ENCODE results near the gene DPYD.

The DPYD gene

DNA sequence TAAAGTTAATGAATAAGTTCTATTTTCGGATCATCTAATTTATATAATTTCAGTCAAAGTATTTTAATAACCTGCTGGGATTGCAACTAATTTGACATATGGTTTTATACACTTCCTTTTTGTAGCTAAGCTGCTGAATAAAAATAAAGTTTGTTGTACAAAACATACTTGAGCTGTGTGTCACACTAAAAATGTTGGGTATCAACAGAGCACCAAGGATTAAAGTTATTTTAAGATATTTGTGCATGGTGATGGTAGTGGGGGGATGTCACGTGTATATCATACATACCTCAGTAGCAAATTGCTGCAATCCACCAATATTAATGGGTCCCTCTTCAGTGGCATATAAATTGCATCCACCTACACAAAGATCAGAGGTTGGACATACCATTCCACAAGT lies 199.6 kb downstream of the DPYD start:
- DNase-seq (ENCODE audit: low read depth in 2 of 2, low spot score in 1 of 2) = no peak

DNA sequence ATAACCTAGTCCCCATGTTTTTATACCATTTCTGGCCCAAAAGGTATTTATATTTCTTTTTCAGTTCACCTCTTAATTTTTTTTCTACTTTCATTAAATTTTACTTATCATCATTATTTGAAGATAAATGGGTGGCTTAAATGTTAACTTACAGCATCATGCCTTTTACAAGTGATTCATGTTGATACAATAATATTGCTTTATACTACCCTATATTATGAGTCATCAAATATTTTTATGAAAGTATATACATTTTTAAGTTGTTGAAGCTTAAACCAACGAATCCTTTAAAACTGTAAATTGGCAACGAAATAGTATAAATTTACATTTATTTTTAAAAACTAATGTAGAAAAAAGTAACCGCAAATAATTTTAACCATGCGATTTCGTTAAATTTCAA lies 207.9 kb downstream of the DPYD start:
- no peak for DNase-seq (ENCODE audit: low read depth in 2 of 2, low spot score in 1 of 2)

GRCh38 chr1:97711858-97712257 lies 209.0 kb downstream of the DPYD start:
- no peak for DNase-seq (ENCODE audit: low read depth in 2 of 2, low spot score in 1 of 2)

DNA sequence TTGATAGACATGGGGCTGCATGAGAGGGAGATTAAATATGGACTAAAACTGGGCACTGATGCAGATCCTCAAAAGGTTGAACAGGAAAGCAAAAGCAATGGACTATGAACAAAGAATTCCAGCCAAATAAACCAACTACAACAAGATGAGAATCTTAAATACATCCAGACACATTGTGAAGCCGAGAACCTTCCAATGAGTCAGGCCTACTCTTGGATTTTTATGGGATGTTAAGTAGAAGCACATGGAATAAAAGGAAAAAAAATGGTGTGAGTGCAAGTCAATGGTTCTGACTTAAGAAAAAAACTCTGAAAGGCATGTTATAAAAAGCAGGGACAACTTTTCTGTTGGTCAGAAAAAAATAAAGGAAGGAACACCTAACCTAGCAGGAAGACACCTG lies 227.2 kb downstream of the DPYD start:
- DNase-seq (ENCODE audit: low read depth in 2 of 2, low spot score in 1 of 2) = no peak

GRCh38 chr1:97691325-97691724 lies 229.5 kb downstream of the DPYD start:
- DNase-seq (ENCODE audit: low read depth in 2 of 2, low spot score in 1 of 2) = no peak

- DNase-seq (ENCODE audit: low read depth in 2 of 2, low spot score in 1 of 2) = no peak
Observed at GRCh38 chr1:97685360-97685759, 235.5 kb downstream of the DPYD start.

- no peak for DNase-seq (ENCODE audit: low read depth in 2 of 2, low spot score in 1 of 2)
Observed at GRCh38 chr1:97680894-97681293, 239.9 kb downstream of the DPYD start.

- DNase-seq (ENCODE audit: low read depth in 2 of 2, low spot score in 1 of 2) = no peak
Observed at GRCh38 chr1:97680470-97680869, 240.4 kb downstream of the DPYD start.

DNA sequence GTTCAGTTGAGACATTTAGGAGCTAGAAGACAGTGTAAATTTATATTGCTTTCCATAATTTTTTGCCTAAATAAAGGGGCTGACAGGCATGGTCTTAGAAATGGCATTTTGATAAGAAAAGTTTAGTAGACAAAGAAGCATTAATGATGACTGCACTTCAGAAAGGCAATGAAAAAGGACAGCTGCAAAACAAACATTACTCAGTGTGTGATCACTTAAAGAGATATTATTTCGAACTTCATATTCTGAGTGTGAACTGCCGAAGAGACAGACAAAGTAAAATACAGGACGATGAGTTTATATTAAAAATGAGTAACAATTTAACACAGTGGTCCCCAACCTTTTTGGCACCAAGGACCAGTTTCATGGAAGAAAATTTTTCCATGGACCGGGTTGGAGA lies 243.1 kb downstream of the DPYD start:
- no peak for DNase-seq (ENCODE audit: low read depth in 2 of 2, low spot score in 1 of 2)

DNA sequence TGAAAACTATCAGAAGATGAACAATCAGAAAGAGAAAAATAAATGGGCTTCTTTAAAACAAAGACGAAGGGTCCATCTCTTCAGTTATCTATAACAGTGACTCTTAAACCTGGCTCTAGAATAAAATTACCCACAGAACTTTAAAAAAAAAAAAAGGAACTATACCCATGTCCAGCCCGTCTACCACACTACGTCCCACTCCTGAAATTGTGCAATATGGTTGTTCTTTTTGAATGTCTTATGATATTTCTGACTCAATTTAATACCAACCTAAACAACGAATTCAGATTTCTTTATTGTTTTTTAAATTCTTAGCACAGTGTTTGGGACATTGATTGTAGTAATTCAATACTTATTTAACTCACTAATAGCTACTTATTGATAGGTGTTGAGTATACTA lies 246.3 kb downstream of the DPYD start:
- no peak for DNase-seq (ENCODE audit: low read depth in 2 of 2, low spot score in 1 of 2)

DNA sequence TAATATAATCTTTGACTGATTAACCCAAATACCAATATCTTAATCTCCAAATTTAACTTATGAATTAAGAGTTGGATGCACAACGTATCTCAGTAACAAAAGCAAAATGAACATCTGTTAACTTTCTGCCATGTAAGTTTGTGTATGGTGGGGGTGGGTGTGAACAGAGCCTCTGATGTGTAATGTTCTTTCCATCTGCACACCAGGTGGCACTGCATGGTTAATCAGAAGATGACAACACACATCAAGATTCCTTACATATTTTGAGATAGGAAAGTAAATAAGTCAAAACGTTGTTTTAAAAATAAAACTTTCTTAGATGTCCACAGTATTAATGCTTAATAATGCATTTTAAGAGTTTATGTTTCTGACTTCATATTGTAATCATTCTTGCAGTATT lies 251.9 kb downstream of the DPYD start:
- no peak for DNase-seq (ENCODE audit: low read depth in 2 of 2, low spot score in 1 of 2)

GRCh38 chr1:97660431-97661105 lies 260.3 kb downstream of the DPYD start:
- no peak for DNase-seq (ENCODE audit: low read depth in 2 of 2, low spot score in 1 of 2)

GRCh38 chr1:97654876-97655585 lies 265.8 kb downstream of the DPYD start:
- DNase-seq (ENCODE audit: low read depth in 2 of 2, low spot score in 1 of 2) = no peak

DNA sequence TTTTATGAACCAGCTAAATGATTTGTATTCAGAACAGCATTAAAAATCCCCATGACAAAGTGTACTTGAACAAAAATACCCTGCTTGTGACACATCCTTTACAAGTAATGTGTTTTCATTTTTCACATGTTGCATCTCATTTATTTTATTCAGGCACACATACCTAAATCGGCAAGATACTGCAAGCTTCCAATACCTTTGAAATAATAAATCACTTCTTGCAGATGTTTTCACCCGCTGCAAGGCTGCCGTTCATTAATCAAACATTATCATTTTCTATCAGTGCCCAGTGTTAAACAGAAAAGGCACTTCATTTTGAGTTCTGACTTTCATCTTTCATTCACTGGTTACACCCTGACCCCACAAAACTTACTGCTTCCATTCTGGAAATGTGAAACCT lies 269.6 kb downstream of the DPYD start:
- DNase-seq (ENCODE audit: low read depth in 2 of 2, low spot score in 1 of 2) = no peak

DNA sequence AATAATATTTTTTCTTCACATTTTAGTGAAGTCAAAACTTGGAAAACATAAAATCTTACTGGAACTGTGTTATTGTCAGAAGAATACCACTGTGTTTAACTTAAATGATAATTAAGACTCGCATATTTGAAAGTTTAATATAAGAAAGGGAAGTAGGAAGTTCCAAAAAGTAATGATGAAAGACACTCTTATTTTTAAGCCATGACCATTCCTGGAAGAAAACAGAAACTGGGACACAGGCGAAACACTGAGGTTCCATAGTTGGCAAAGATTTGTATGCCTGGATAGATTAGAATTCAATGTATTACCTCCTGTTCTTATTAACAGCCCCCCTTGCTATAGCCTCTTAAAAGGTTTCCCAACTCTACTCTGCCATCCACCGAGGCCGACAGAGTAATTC lies 271.2 kb downstream of the DPYD start:
- no peak for DNase-seq (ENCODE audit: low read depth in 2 of 2, low spot score in 1 of 2)

GRCh38 chr1:97647776-97648175 lies 273.1 kb downstream of the DPYD start:
- DNase-seq (ENCODE audit: low read depth in 2 of 2, low spot score in 1 of 2) = no peak

DNA sequence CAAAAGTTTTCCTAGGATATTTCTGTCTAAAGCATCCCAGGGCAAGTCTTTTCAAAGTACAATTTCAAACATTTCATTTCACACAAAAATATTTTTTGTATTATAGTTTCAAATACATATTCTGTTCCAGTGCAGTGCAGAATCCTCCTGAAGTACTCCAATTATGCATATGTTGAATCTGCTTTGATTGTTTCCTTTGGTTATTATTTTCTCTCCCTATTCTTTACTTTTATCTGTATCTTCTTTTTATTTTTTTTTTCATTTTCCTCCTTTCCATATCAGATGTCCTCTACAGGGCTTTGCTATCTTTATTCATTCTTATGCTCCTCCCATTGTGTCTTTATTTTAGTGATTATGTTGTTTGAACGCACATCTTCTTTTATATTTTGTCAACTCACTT lies 274.8 kb downstream of the DPYD start:
- DNase-seq (ENCODE audit: low read depth in 2 of 2, low spot score in 1 of 2) = no peak

GRCh38 chr1:97640677-97641076 lies 280.2 kb downstream of the DPYD start:
- DNase-seq (ENCODE audit: low read depth in 2 of 2, low spot score in 1 of 2) = no peak

DNA sequence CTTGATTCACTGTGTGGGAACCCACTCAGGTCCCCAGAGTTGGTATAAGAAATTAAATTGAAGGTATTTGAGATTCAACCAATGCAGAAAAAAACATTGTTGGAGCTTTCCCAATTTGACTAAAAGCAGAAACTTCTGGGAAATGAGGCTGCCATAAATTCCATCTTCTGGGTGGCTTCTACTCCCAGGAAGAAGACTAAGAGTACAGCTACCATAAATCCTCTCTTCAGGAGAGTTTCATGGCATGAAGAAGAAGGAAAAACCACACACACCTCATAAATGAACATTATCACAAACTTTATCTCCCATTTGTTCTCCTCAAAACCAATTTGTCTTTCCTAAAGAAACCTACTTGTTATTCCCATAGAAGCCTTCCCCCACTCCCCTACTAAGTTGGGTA lies 283.9 kb downstream of the DPYD start:
- DNase-seq (ENCODE audit: low read depth in 2 of 2, low spot score in 1 of 2) = no peak

DNA sequence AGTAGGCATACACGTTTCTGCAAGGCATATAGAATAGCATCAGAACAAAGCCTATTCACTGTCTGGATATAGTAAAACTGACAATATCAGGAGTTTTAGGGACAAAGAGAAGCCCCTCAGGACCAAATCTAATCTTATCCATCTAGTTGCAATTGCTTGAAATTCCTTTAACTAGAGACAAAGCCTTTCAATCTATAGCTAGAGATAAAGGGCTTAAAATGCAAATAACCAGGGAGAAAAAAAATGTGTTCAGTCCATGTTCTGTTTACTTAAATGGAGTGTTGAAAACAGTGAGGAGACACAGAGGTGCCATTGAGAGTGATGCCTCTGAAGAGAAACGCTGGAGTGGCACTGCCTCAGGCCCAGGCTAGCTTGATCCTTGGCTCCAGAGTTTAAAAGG lies 286.1 kb downstream of the DPYD start:
- DNase-seq (ENCODE audit: low read depth in 2 of 2, low spot score in 1 of 2) = no peak

- DNase-seq (ENCODE audit: low read depth in 2 of 2, low spot score in 1 of 2) = no peak
Observed at GRCh38 chr1:97632776-97633175, 288.1 kb downstream of the DPYD start.

GRCh38 chr1:97632075-97632474 lies 288.8 kb downstream of the DPYD start:
- no peak for DNase-seq (ENCODE audit: low read depth in 2 of 2, low spot score in 1 of 2)

DNA sequence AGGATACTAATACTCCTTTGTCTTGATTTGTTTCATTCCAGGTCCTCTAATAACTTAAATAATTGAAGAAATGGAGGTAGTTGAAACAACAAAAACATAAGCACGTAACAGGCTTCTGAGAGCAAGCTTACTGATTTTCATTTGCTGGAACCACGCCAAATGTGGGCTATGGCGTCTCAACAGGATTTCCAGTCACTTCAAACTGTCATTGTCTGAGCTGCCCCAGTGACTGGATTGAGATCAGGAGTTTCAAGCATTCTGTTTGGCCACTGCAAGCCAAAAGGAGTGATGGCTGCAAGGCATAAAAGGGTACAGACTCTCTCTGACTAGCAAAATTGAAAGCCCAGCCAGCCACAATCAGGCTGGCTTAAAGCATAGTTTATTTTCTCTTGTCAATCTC lies 289.9 kb downstream of the DPYD start:
- DNase-seq (ENCODE audit: low read depth in 2 of 2, low spot score in 1 of 2) = no peak

All from stimulated activated CD8-positive, alpha-beta memory T cell treated with anti-CD3 and anti-CD28 coated beads, Interleukin-4, amount 100 ng/mL, for 4 hours (primary cell).